PC-3 (cell line): ENCODE results near the gene DPM1.

Experiments used
- EZH2 ChIP-seq: fragments of 300-600 bp; sonication (generic); IDR thresholded peaks from one replicate; pipeline ENCODE4 v1.6.1; 2017; ENCODE audit warnings: antibody characterized with exemption, mild to moderate bottlenecking, low read length; ENCODE audit not compliant: unreplicated experiment
- TF ChIP-seq, protein P1 (sequence below): fragments of 300-600 bp; sonication (generic); conservative IDR thresholded peaks from 2 replicates; pipeline ENCODE4 v1.5.1; 2017; ENCODE audit warnings: antibody characterized with exemption, low read depth, mild to moderate bottlenecking, low read length

DNA sequence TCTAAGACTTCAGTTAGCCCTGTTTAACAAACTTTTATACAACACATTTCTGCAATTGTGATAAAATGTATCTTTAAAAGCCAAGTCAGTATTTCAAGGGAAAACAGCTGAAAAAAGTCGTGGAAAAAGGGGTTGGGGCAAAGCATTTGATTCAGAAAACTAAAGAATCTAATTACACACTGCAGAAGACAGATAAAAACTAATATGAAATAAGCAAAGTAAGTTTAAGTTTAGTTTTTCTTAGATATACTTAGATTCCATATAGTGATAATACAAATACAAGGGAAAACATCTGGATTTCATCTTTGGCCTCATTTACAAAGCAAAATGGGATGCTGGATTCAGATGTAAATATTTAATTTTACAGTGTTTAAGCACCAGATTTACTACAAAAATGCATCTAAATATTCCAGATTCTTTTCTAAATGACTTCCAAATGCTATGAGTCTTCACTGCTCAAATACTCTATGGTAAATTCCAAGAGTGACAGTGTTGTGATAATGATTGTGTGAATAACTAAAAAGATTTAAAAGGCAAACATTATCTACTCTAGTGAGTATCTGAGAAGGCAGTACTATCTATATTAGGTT, 25.5 kb downstream of the DPM1 start:
- TF ChIP-seq, protein P1, sequence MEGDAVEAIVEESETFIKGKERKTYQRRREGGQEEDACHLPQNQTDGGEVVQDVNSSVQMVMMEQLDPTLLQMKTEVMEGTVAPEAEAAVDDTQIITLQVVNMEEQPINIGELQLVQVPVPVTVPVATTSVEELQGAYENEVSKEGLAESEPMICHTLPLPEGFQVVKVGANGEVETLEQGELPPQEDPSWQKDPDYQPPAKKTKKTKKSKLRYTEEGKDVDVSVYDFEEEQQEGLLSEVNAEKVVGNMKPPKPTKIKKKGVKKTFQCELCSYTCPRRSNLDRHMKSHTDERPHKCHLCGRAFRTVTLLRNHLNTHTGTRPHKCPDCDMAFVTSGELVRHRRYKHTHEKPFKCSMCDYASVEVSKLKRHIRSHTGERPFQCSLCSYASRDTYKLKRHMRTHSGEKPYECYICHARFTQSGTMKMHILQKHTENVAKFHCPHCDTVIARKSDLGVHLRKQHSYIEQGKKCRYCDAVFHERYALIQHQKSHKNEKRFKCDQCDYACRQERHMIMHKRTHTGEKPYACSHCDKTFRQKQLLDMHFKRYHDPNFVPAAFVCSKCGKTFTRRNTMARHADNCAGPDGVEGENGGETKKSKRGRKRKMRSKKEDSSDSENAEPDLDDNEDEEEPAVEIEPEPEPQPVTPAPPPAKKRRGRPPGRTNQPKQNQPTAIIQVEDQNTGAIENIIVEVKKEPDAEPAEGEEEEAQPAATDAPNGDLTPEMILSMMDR = no peak
- no peak for TF ChIP-seq EZH2
